HEK293 (cell line): ENCODE measurements around the gene LCN12.

Experiments used
- CTCF ChIA-PET: fragments of 350-600 bp; formaldehyde crosslinking; extraction: SDS; loops from one replicate; lab custom pipeline; 2021; ENCODE audit warnings: antibody characterized with exemption; lab: Yijun Ruan, JAX
- POLR2A ChIA-PET: fragments of 300-600 bp; formaldehyde crosslinking; extraction: SDS; loops from one replicate; lab custom pipeline; 2020; ENCODE audit warnings: antibody characterized with exemption, inconsistent platforms; lab: Yijun Ruan, JAX
- H3K27ac ChIP-seq: fragments of 200-500 bp; sonication (Bioruptor generic); 2 replicates; pipeline ENCODE4 v1.5.1; 2014; ENCODE audit warnings: low read depth, low read length, control low read depth, inconsistent platforms; ENCODE audit errors: extremely low read depth
- H3K36me3 ChIP-seq, 2 experiments: fragments of 200-500 bp in 1 of 2; sonication (Bioruptor generic) in 1 of 2; 1 replicate in 1 of 2; 2 replicates in 1 of 2; pipeline ENCODE4 v1.5.1; 2014 to 2017; ENCODE audit warnings: inconsistent platforms in 2 of 2, low read length in 2 of 2; ENCODE audit not compliant: control insufficient read depth in 2 of 2, insufficient read depth in 1 of 2
- H3K4me1 ChIP-seq: fragments of 200-500 bp; sonication (Bioruptor generic); 2 replicates; pipeline ENCODE4 v1.5.1; 2014; ENCODE audit warnings: mild to moderate bottlenecking, low read length, inconsistent platforms; ENCODE audit not compliant: control insufficient read depth, insufficient read depth
- H3K4me3 ChIP-seq: 2 replicates; pipeline ENCODE4 v1.5.1; 2011; ENCODE audit warnings: low read depth, mild to moderate bottlenecking, control low read depth, low read length, moderate library complexity
- H3K9me3 ChIP-seq: fragments of 200-500 bp; sonication (Bioruptor generic); 2 replicates; pipeline ENCODE4 v1.5.1; 2014; ENCODE audit warnings: low read depth, low read length, inconsistent platforms; ENCODE audit not compliant: control insufficient read depth, insufficient read depth
- GLIS1 ChIP-seq: fragments of 450-650 bp; formaldehyde crosslinking; IDR thresholded peaks from 2 replicates; pipeline ENCODE4 v1.5.1; 2016; ENCODE audit warnings: missing biosample characterization, missing genetic modification characterization
- PBX3 ChIP-seq: sonication (generic); formaldehyde crosslinking; IDR thresholded peaks from 2 replicates; pipeline ENCODE4 v1.8.1; 2022; ENCODE audit warnings: mild to moderate bottlenecking, moderate library complexity, missing genetic modification reagents
- SCRT2 ChIP-seq: fragments of 450-650 bp; formaldehyde crosslinking; IDR thresholded peaks from 2 replicates; pipeline ENCODE4 v1.5.1; 2016; ENCODE audit warnings: missing biosample characterization, missing genetic modification characterization
- ZBTB10 ChIP-seq: fragments of 450-650 bp; formaldehyde crosslinking; IDR thresholded peaks from 2 replicates; pipeline ENCODE4 v1.5.1; 2016; ENCODE audit warnings: missing biosample characterization, missing genetic modification characterization
- ZBTB20 ChIP-seq: fragments of 450-650 bp; formaldehyde crosslinking; IDR thresholded peaks from 2 replicates; pipeline ENCODE4 v1.5.1; 2016; ENCODE audit warnings: missing biosample characterization, missing genetic modification characterization
- ZNF133 ChIP-seq: fragments of 450-650 bp; formaldehyde crosslinking; IDR thresholded peaks from 2 replicates; pipeline ENCODE4 v1.5.1; 2016; ENCODE audit warnings: missing biosample characterization, missing genetic modification characterization
- ZNF23 ChIP-seq: fragments of 450-650 bp; formaldehyde crosslinking; IDR thresholded peaks from 2 replicates; pipeline ENCODE4 v1.5.1; 2016; ENCODE audit warnings: missing biosample characterization, missing genetic modification characterization, borderline replicate concordance
- ZNF24 ChIP-seq: fragments of 450-650 bp; formaldehyde crosslinking; IDR thresholded peaks from 2 replicates; pipeline ENCODE4 v1.5.1; 2016; ENCODE audit warnings: missing biosample characterization, missing genetic modification characterization
- ZNF354C ChIP-seq: fragments of 450-650 bp; formaldehyde crosslinking; IDR thresholded peaks from 2 replicates; pipeline ENCODE4 v1.5.1; 2016; ENCODE audit warnings: missing biosample characterization, missing genetic modification characterization, low read depth, borderline replicate concordance
- ZNF530 ChIP-seq: fragments of 450-650 bp; formaldehyde crosslinking; IDR thresholded peaks from 2 replicates; pipeline ENCODE4 v1.5.1; 2016; ENCODE audit warnings: low read depth, missing biosample characterization, missing genetic modification characterization
- ZNF600 ChIP-seq: fragments of 450-650 bp; formaldehyde crosslinking; IDR thresholded peaks from 2 replicates; pipeline ENCODE4 v1.5.1; 2016; ENCODE audit warnings: missing biosample characterization, missing genetic modification characterization
- ZNF747 ChIP-seq: fragments of 450-650 bp; formaldehyde crosslinking; IDR thresholded peaks from 2 replicates; pipeline ENCODE4 v1.5.1; 2016; ENCODE audit warnings: missing biosample characterization, missing genetic modification characterization
- ZSCAN18 ChIP-seq: fragments of 450-650 bp; formaldehyde crosslinking; IDR thresholded peaks from 2 replicates; pipeline ENCODE4 v1.5.1; 2016; ENCODE audit warnings: missing biosample characterization, missing genetic modification characterization

Gene LCN12

GRCh38 chr9:136928591-136928990, 23.5 kb upstream of the LCN12 start:
- no peak overlapping the region for H3K4me3 ChIP-seq
- ChIA-PET POLR2A (interaction anchor here (0.6 kb wide), 1 partner anchor 11 kb away, joined by 8 read pairs; no protein-coding TSS in a partner anchor), CTCF (interaction anchor here (1.5 to 2.1 kb wide), 2 partner anchors 20 to 100 kb away, joined by 3 to 7 read pairs; no protein-coding TSS in a partner anchor)
- no peaks in the 10 kb centered on the region for H3K4me1 ChIP-seq
- no peak overlapping the region for H3K27ac ChIP-seq
- no peak for TF ChIP-seq ZNF24
- TF ChIP-seq ZNF23 (tag by site-specific recombination) = no peak
- TF ChIP-seq ZBTB20 (tag by site-specific recombination) = no peak
- TF ChIP-seq ZNF530 (tag by site-specific recombination) = no peak
- no peak for TF ChIP-seq ZSCAN18 (tag by site-specific recombination)
- TF ChIP-seq ZNF600 = peak; percentile 43; the same call in 1 of the 2 replicates
- TF ChIP-seq PBX3 = no peak
- no peaks in the 10 kb centered on the region for H3K9me3 ChIP-seq
- peaks cover 5 to 41% of the 10 kb centered on the region in 2 experiments; a peak in 2 of 3 replicates for H3K36me3 ChIP-seq

- peaks cover 5 to 32% of the 10 kb centered on the region in 2 experiments; a peak in 2 of 3 replicates for H3K36me3 ChIP-seq
- no peaks in the 10 kb centered on the region for H3K9me3 ChIP-seq
- POLR2A ChIA-PET = interaction anchor here (0.7 kb wide), 1 partner anchor 12 kb away, joined by 3 read pairs; no protein-coding TSS in a partner anchor
- CTCF ChIA-PET = interaction anchor here (0.5 to 2.1 kb wide), 6 partner anchors 15 to 134 kb away, joined by 3 to 7 read pairs (median 3); partner anchors contain the start of genes AJM1 and C8G
- no peak overlapping the region for H3K4me3 ChIP-seq
- TF ChIP-seq SCRT2 (tag by site-specific recombination) = peak; percentile 62
- TF ChIP-seq GLIS1 (tag by site-specific recombination) = no peak
- TF ChIP-seq ZBTB10 = no peak
- TF ChIP-seq, all 188 proteins: peak for 1
- Histone ChIP-seq H3K27ac (no peak overlapping the region), H3K4me1 (no peaks in the 10 kb centered on the region)
These were observed 22.1 kb upstream of the LCN12 start for GRCh38 chr9:136930014-136930413.

GRCh38 chr9:136931611-136932130, 20.4 kb upstream of the LCN12 start:
- ChIA-PET CTCF (interaction anchor here (0.8 to 1.0 kb wide), 2 partner anchors 10 to 98 kb away, joined by 3 to 7 read pairs; no protein-coding TSS in a partner anchor), POLR2A (interaction anchor here (0.6 kb wide), 1 partner anchor 61 kb away, joined by 3 read pairs; the partner anchor contains the start of gene PAXX)
- TF ChIP-seq ZNF133 (tag by site-specific recombination) (no peak), ZNF354C (tag by site-specific recombination) (no peak), ZNF747 (tag by site-specific recombination) (no peak), SCRT2 (tag by site-specific recombination) (no peak)
- Histone ChIP-seq H3K4me1 (no peaks in the 10 kb centered on the region), H3K9me3 (no peaks in the 10 kb centered on the region), H3K27ac (no peak overlapping the region), H3K4me3 (no peak overlapping the region), H3K36me3 (peaks cover 5 to 16% of the 10 kb centered on the region in 2 experiments; a peak in 2 of 3 replicates)
